Hematopoietic multipotent progenitor cell treated with erythropoietin and hydrocortisone succinate and interleukin-3 and kit ligand, for 17 days (in vitro differentiated cells): ENCODE measurements around the gene ZNF418.
"Not testable (repeated sequence)": the region's sequence is repeated elsewhere in the genome, so short reads cannot be mapped to it uniquely, and the experiment has no call there.

ENCODE experiments used
- DNase-seq: peaks from one replicate; pipeline ENCODE4 v3.0.0-alpha.2; 2015; ENCODE audit warnings: low spot score

The ZNF418 gene

DNA sequence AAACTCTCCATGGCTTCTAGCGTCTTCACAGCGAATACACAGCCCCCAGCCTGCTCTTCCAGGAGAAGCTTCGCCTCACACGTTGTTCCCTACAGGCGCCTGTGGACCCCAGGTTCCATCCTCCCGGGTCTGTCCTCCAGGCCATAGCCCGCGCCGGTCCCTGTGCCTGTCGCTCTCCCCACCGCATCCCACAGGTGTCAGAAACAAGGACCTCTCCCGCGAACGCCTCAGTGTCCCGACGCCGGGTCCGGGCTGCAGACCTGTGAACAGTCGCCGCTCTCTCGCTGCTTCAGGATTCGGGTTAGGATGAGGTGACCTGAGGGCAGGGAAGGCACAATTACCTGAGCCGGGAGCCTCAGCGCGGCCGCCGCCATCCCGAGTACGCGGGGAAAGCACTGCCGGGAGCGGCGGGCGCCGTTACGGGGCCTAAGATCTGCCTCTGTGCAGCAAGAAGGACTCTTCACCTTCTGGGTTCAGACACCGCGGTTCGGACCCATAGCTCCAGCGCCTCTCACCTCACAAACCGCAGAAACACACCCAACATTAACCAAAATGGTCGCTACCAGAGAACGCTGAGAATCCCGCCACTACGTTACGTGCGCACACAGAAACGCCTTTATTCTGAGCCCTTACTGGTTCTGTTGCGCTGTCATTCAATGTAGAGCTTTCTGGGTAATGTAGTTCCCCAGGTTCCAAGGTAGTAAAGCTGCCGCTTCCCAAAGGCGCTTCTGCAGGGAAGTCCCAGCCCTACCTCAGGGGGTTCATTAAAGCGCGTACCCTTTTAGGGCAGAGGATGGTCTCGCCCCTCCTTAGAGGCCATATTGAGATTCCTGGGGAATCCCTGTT, at the start of gene ZNF418:
Gene ZNF418 (minus strand): TSS at position 583 of the 846 bp plus-strand sequence. CDS start 1,580 bp downstream, outside the sequence.
- peak; percentile 19 for DNase-seq

DNA sequence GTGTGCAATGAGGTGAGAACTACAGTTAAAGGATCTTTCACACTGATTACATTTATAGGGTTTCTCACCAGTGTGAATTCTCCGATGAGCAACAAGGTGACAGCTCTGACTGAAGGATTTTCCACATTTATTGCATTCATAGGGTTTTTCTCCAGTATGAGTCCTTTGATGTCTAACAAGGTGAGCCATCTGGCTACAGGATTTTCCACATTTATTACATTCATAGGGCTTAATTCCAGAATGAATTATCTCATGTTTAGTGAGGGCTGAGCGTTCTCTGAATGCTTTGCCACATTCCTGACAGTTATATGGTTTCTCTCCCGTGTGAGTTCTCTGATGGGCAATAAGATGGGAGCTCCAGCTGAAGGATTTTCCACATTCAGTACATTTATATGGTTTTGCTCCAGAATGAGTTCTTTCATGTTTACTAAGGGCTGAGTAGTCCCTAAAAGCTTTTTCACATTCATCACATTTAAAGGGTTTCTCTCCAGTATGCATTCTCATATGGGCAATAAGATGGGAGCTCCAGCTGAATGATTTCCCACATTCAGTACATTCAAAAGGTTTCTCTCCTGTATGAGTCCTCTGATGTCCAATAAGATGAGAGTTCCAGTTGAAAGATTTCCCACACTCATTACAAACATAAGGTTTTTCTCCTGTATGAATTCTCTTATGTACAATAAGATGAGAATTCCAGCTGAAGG, 43.5 kb upstream of the ZNF418 start:
- DNase-seq: no peak

DNA sequence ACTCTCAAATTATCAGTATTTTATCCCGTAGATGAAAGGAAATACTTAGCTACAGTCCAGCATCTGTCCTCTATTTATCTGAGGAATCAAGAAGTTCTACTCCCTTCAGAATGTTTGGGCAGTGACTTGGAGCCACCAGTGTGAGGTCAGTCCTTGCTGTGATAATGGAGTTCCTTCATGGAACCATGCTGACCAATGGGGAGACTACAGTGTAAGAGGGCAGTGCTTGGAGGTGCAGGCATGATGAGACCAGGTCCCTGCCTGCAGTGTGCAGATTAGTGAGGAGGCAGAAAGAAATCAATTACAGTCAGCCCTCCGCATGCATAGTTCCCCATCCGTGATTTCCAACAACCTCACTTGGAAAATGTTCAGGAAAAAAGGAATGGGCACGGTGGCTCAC, 39.2 kb upstream of the ZNF418 start, which contains the start of gene C19orf18:
Gene C19orf18 (minus strand): TSS at position 101 of the 400 bp plus-strand sequence. CDS start 102 bp downstream, outside the sequence.
- no peak for DNase-seq

DNA sequence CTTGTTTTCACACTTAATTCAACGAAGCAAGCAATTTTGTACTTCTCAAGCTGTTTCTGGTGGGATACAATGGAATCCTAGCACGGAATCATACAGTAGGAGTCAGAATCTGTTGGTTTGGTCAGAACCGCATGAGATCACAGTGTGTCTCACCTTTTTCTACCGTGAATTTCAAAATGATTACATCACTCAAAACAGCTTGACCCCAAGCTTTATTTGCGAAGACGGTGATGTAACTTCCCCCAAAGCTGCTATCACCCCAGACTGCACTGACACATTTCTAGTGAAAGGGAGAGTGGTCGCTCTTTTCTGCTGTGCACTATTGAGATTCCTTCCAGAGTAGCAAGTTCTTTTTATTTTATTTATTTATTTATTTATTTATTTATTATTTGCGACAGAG, 29.6 kb upstream of the ZNF418 start:
- no peak for DNase-seq

DNA sequence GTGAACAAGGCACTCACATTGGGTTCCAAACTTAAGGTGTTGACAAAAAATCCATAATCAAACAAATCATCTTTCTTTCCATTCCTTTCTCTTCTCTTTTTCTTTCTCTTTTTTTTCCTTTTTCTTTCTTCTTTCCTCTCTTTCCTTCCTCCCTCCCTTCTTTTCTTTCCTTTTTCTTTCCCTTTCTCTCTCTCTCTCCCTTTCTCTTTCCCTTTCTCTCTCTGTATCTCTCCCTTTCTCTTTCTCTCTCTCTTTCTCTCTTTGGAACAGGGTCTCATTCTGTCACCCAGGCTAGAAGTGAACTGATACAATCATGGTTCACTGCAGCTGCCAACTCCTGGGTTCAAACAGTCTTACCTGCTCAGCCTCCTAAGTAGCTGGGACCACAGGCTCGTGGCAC, 26.6 kb upstream of the ZNF418 start:
- no peak for DNase-seq

DNA sequence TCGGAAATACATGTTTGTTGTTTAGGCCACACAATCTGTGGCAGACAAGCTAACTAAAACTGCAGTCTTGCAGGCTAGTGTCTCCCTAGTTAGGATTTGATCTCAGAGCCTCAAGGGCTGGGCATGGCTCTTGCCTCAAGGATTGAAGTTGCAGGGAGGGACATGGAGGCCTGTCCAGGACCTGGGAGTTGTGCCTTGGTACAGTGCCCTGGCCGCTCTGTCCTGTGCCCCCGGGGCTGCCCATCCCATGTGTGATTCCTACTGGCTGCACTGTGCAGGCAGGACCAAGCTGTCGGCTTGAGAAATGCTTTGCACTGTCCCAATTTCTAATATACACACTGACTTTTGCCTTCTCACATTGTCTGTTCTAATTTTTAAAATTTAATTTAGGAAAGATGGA, 19.8 kb upstream of the ZNF418 start:
- no peak for DNase-seq

DNA sequence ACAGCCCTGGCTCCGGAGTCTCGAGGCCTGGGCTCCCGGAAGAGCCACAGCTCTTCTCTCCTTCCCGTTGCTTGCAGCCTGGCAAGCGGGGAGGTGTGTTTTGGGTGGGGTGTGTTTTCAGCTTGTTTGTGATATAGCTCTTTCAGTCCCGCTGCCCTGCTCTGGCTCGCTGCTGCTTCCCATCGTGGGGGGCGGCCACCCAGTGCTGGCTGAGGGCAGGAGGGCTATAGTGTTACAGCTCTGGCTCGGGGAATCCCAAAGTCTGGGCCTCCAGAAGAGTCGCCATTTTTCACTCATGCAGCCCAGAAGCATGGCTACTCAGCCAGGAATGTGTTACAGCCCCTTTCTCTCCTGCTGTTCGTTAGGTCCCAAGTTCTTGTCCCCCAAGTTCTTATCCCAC, 14.5 kb upstream of the ZNF418 start:
- DNase-seq: no peak

DNA sequence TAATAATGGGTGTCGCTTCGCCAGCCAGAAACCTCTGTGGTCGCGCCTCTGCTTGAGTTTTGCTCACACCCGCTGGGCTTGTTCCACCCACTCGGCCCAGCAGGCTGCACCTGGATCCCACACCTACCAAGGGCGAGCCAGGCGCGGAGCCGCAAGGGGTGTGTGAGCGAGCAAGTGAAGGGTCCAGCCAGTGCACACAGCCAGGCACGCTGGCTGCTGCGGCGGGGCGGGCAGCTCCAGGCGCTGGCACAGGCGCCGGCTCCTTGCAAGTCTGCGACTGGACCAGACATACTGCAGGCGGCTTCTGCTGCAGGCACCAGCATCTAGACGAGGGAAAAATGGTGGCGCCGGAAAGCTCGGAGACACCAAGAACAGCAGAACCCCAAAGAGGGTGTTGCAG, 14.1 kb upstream of the ZNF418 start:
- DNase-seq: no peak

DNA sequence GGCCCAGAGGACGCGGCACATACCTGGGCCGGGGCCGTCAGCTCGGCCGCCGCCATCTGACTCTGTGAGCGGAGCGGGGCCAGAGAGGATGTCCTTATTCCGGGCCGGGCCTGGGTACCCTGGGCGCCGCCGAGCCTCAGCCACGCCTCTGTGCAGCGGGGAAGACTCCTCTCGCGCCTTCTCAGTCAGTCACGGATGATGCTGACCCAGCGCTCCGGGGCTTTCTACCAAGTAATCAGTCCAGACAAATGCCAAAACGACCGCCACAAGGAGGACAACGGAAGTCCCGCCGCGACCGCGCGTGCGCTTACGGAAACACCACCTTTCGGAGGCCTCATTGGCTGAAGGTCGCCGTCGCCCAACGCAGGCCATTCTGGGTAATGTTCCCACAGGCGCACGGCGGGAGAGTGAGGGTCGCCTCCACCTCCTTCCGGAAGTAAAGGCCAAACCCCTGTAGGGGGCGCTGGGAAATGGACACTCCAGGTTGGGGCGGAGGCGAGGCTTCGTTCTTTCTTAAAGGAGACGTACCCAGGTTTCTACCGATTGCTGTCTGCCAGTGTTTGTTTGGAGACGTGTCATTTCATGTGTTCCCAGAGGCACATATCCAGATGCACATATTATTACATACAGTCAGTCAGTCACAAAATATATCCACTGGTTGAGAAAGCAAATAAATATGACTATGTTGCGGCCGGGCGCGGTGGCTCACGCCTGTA, 12.4 kb upstream of the ZNF418 start, which contains the start of gene ZNF256:
Gene ZNF256 (minus strand): TSS at position 288 of the 716 bp plus-strand sequence. CDS start 232 bp downstream, at position 56.
- peak; percentile 49 for DNase-seq

DNA sequence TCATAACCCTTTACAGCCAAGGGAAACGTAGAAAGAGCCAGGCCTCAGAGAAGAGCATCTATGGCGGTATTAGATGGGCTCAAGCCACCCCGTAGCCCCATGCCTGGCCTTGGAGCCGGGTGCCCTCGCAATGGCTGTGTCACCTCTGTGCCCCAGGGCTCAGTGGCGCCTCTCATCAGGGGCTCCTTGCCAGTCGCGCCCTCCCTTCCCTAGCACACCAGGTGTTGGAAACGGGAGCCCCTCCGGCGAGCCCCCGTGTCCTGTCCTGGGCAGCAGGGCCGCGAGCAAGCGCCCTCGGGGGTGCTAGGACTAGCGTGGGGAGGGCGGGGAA, 11.9 kb upstream of the ZNF418 start:
- no peak for DNase-seq

DNA sequence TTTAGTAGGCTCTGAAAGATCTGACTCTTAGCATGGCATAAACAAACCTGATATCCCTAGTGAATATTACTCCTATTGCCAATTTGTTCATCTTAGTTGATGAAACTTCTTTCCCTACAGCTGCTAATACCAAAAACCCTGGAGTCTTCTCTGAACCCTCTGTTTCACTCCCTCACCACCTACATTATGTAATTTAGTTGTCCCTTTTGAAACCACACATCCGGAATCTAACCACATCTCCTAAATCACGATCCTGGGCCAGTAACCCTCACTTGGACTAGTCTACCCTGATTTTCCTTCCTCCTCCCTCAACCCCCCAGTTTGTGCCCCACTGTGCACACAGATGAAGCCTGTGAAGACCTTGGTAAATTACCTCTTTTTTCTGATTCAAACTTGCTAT, 11.1 kb upstream of the ZNF418 start:
- no peak for DNase-seq

DNA sequence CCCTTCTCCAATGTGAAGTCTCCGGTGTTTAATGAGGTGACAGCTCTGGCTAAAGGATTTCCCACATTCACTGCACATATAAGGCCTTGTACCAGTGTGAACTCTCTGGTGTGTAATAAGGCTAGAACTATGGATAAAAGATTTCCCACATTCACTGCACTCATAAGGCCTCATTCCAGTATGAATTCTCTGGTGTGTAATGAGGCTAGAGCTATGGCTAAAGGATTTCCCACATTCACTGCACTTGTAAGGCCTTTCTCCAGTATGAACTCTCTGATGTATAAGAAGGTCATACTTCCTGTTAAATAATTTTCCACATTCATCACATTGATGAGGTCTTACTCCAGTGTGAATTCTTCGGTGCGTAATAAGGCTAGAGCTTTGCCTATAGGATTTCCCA, 6.4 kb upstream of the ZNF418 start:
- no peak for DNase-seq

DNA sequence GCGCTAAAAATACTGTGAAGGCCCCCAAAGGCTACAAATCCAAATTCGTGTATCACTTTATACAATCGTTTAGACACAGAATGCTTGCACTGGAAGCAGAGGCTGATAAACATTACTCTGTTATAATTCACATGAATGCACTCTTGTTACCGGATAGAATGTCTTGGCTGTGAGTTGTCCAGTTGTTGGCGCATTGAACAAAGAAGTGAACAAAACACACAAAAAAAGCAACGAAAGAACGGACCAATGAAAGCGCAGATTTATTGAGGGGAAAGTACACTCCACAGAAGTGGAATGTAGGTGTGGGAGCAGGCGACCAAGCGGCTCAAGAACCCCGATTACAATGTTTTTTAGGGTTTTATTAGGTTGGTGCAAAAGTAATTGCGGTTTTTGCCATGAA, 529 bp upstream of the ZNF418 start:
- DNase-seq: no peak

DNA sequence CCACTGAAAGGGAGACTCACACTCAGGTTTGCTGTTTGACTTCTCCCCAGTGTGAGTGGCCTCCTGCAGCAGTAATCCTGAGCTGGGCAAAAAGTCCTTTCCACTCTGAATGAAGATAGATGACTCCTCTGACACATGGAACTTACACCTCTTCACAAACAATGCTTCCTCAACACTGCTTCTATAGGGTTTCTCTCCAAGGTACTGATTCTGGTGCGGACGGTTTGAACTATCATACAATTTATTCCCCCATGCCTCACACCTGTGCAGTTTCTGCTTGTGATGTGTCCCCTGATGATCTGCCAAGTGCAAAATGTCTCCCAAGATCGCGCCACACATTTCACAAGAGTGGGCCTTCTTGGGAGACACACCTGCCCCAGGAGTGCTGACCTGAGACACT, 7.6 kb downstream of the ZNF418 start:
- no peak for DNase-seq

DNA sequence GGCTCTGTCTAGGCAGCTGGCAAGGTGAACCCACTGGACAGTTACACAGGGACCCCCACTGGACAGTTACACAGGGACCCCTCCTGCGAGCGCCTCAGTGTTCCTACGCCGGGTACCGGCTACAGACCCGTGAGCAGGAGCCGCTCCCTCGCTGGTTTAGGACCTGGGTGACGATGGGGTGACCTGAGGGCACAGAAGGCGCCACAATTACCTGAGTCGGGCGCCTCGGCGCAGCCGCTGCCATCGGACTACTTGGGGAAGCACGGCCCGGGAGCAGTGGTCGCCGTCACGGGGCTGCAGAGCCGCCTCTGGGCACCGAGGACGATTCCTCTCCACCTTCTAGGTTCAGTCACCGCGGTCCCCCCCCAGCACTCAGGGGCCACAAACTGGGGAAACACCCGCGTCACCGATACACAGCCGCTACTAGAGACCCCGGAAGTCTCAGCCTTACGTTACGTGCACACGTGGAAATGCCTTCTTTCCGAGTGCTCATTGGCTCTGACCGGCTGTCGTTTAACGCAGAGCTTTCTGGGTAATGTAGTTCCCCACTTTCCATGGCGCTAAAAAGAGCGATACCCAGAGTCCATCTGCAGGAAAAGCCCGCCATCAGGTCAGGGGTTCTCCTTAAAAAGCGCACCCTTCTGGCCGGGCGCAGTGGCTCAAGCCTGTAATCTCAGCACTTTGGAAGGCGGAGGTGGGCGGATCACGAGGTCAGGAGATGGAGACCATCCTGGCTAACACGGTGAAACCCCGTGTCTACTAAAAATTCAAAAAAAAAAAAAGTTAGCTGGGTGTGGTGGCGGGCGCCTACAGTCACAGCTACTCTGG, 18.8 kb downstream of the ZNF418 start, which contains the start of gene ZNF417:
Gene ZNF417 (minus strand): TSS at position 425 of the 828 bp plus-strand sequence. CDS start 181 bp downstream, at position 244.
- peak; percentile 80 for DNase-seq

DNA sequence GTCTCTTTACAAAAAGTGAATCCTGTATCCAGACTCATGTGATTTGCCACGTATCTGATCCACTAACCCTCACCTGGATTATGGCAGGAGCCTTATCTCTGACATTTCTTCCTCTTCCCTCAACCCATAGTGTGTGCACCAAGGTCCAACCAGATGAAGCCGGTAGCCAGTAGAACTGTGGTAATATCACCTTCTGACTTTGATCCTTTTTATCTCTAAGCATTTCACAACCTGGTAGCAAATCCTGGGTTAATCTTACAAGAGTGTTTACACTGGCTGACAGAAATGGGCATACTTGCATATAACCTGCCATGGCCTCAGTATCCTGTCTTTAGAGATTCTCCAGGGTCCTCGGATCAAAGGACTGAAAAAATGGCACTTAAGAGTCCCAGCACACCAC, 20.7 kb downstream of the ZNF418 start:
- DNase-seq: no peak

DNA sequence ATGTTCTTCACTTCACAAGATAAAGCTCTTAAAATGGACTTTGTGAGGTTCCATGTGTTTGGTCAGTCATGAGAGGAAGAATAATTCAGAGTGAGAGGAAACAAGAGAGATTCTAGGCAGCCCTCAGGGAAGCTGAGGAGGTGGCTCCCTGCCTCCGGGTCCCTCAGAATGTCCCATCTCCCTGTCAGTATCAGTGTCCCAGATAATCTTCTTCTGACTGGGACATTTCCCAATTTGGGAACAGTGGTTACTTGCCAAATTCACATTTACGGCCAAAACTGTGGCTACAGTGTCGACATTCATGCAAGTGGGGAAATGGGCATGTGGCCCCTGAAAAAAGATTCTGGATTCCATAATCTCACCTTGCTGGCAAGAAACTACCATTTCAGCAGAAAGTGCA, 27.8 kb downstream of the ZNF418 start:
- DNase-seq: no peak

DNA sequence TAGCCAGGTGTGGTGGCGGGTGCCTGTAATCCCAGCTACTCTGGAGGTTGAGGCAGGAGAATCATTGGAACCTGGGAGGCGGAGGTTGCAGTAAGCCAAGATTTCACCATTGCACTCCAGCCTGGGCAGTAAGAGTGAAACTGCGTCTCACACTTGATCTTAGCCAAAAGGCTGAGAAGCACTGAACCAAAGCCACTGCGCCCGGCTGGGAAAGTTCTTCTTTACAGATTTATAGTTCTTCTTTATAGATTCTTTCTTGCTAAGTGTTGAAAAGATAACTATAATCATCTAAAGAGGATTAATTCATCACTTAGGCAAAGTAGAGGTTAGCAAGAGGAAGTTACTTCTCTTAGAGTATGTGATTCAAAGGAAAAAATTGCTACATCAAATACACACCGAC, 29.9 kb downstream of the ZNF418 start:
- no peak for DNase-seq

DNA sequence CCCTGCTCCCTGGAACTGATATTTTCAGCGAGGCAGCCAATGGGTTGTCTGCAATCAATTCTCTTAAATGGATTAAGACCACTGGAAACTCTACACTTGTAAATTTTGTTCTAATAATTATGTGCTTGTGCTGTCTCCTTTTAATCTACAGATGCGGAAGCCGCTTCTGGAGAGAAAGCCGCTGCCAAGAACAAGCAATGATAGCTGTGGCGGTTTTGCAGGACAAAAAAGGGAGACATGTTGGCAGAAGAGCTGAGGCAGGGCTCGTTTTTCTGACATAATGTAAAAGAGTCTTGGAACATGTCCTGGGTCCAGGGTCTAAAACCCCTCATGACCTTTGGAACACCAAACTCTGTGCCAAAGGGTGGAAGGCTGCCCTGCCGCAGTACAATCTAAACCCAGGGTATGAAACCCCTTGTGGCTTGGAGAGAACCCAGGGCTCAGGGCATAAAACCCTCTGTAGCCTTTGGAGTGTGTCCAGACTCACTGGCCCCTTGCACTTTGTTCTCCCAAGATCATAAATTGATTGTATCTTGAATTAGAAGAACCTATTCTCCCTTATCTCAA, 31.5 kb downstream of the ZNF418 start:
- no peak for DNase-seq

DNA sequence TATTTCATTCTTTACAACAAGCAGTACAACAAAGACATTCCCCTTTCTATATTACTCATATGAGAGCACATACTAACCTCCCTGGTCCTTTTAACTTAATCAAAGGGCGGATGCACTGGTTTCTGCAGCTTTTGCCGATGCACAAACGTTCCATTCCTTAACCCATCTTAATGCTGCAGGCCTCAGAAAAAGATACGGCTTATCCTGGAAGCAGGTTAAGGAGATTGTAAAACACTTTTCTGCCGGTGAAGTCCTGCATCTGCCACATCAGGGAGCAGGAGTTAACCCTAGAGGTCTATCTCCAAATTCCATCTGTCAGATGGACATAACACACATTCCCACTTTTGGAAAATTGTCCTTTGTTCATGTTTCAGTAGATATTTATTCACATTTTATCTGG, 34.9 kb downstream of the ZNF418 start:
- DNase-seq: no peak

DNA sequence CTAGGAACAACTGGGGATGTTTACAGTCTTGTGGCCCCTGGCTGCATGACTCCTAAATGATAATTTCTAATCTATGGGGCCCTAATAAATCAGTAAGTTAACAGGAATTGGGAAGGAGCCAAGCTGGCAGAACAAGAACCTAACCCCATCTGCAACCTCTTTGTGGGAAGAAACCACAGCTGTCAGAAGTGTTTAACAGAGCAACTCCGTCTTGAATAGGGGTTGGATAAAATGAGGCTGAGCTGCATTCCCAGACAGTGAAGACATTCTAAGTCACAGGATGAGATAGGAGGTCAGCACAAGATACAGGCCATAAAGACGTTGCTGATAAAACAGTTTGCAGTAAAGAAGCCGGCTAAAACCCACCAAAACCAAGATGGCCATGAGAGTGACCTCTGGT, 44.5 kb downstream of the ZNF418 start:
- not testable (repeated sequence) for DNase-seq
